Breast epithelium (tissue), 4 donors: ENCODE data around the gene SELENOT. TPM values are rescaled to one million over a fixed set of nuclear protein-coding genes. Genes with fewer than 3 reads are reported as not detected.

ENCODE experiments used
- DNase-seq, 2 donors: peaks; one replicate each; pipeline ENCODE4 v3.0.0-alpha.2; 2019; ENCODE audit warnings: low spot score in 2 of 2
- H3K27ac ChIP-seq, 2 donors: fragments of 200-600 bp; sonication (generic) in 1 of 2; one replicate each; pipeline ENCODE4 v1.5.1; 2016 to 2019; ENCODE audit warnings: mild to moderate bottlenecking in 1 of 2
- H3K27me3 ChIP-seq, 2 donors: fragments of 200-600 bp; sonication (generic) in 1 of 2; one replicate each; pipeline versions ENCODE4 v1.5.1 to v1.6.0; 2017 to 2019; ENCODE audit warnings: control low read depth in 1 of 2, mild to moderate bottlenecking in 1 of 2
- H3K36me3 ChIP-seq: fragments of 200-600 bp; one replicate; pipeline ENCODE4 v1.5.1; 2019
- H3K4me1 ChIP-seq, 2 donors: fragments of 200-600 bp; sonication (generic); one replicate each; pipeline ENCODE4 v1.5.1; 2016 to 2019; ENCODE audit warnings: control low read depth in 1 of 2
- H3K4me3 ChIP-seq, 3 donors: fragments of 200-600 bp; sonication (generic); 1 replicate in 2 of 3; 2 replicates in 1 of 3; pipeline ENCODE4 v1.5.1; 2016 to 2019; ENCODE audit warnings: mild to moderate bottlenecking in 3 of 3, moderate library complexity in 2 of 3
- H3K9me3 ChIP-seq, 2 donors: fragments of 200-600 bp; sonication (generic) in 1 of 2; one replicate each; pipeline ENCODE4 v1.5.1; 2016 to 2019; ENCODE audit warnings: control low read depth in 1 of 2
- CTCF ChIP-seq, 3 donors: fragments of 450-650 bp; IDR thresholded peaks; one replicate each; pipeline ENCODE4 v1.5.1; 2016 to 2017; ENCODE audit warnings: antibody characterized with exemption in 3 of 3, mild to moderate bottlenecking in 3 of 3, moderate library complexity in 3 of 3
- POLR2A ChIP-seq: fragments of 450-650 bp; IDR thresholded peaks from one replicate; pipeline ENCODE4 v1.6.1; 2016; ENCODE audit warnings: antibody characterized with exemption, mild to moderate bottlenecking, moderate library complexity
- POLR2AphosphoS5 ChIP-seq, 3 donors: sonication (generic); formaldehyde crosslinking; IDR thresholded peaks; one replicate each; pipeline ENCODE4 v1.6.1; 2017; ENCODE audit warnings: antibody characterized with exemption in 3 of 3
- intact Hi-C: fragments of 100-400 bp; cut with DNase I; formaldehyde crosslinking; loops from one replicate; pipeline ENCODE4 v1.15.1; 2023; ENCODE audit warnings: low total_unique reads
- total RNA-seq, 3 donors: library from RNA; depleted of rRNA; stranded (reverse); fragments of >200 nt; gene quantifications; one replicate each; pipeline ENCODE4 v1.1.0, GENCODE V29; 2016

The SELENOT gene
- total RNA-seq, 3 donors from 2014 or later: 86.9 to 143 (median 127) TPM

GRCh38 chr3:150609988-150610387, 6.9 kb downstream of the SELENOT start:
- Histone ChIP-seq H3K27ac (no peak overlapping the region), H3K27me3 (no peaks in the 10 kb centered on the region), H3K36me3 (no peaks in the 10 kb centered on the region), H3K9me3 (no peaks in the 10 kb centered on the region), H3K4me3 (no peak overlapping the region), H3K4me1 (peaks cover 0 to 7% of the 10 kb centered on the region in 2 donors)
- TF ChIP-seq POLR2A: no peak
- no peak for TF ChIP-seq POLR2AphosphoS5 (IDR thresholded peaks at IDR 0.05)
- no peak for TF ChIP-seq CTCF (IDR thresholded peaks at IDR 0.05)
- no peak for DNase-seq
- intact Hi-C loops: loop anchor here (5.0 kb wide), 1 partner anchor 812 kb away; no protein-coding TSS in a partner anchor

- Histone ChIP-seq H3K4me1 (peaks cover 0 to 7% of the 10 kb centered on the region in 2 donors), H3K4me3 (no peak overlapping the region), H3K9me3 (no peaks in the 10 kb centered on the region), H3K36me3 (no peaks in the 10 kb centered on the region), H3K27ac (no peak overlapping the region), H3K27me3 (no peaks in the 10 kb centered on the region)
- DNase-seq: no peak
- intact Hi-C loops: loop anchor here (5.0 kb wide), 1 partner anchor 812 kb away; no protein-coding TSS in a partner anchor
- TF ChIP-seq POLR2AphosphoS5 (IDR thresholded peaks at IDR 0.05) (no peak), CTCF (IDR thresholded peaks at IDR 0.05) (no peak), POLR2A (no peak)
These were observed 7.7 kb downstream of the SELENOT start for GRCh38 chr3:150610785-150611184.

- H3K27ac ChIP-seq: no peak overlapping the region
- H3K4me1 ChIP-seq: peaks cover 0 to 7% of the 10 kb centered on the region in 2 donors
- H3K36me3 ChIP-seq: no peaks in the 10 kb centered on the region
- no peak for TF ChIP-seq CTCF (IDR thresholded peaks at IDR 0.05)
- TF ChIP-seq POLR2AphosphoS5 (IDR thresholded peaks at IDR 0.05): no peak
- TF ChIP-seq POLR2A: no peak
- no peak for DNase-seq
- H3K9me3 ChIP-seq: no peaks in the 10 kb centered on the region
- H3K4me3 ChIP-seq: no peak overlapping the region
- intact Hi-C loops: loop anchor here (5.0 kb wide), 1 partner anchor 811 kb away; no protein-coding TSS in a partner anchor
- H3K27me3 ChIP-seq: no peaks in the 10 kb centered on the region
These were observed 8.5 kb downstream of the SELENOT start for GRCh38 chr3:150611666-150612065.

- no peak for TF ChIP-seq CTCF (IDR thresholded peaks at IDR 0.05)
- TF ChIP-seq POLR2A: no peak
- TF ChIP-seq POLR2AphosphoS5 (IDR thresholded peaks at IDR 0.05): no peak
- DNase-seq: no peak
- H3K4me3 ChIP-seq: no peak overlapping the region
- intact Hi-C loops: loop anchor here (5.0 kb wide), 1 partner anchor 810 kb away; no protein-coding TSS in a partner anchor
- H3K27me3 ChIP-seq: no peaks in the 10 kb centered on the region
- H3K4me1 ChIP-seq: peaks cover 0 to 2% of the 10 kb centered on the region in 2 donors
- no peaks in the 10 kb centered on the region for H3K9me3 ChIP-seq
- H3K36me3 ChIP-seq: no peaks in the 10 kb centered on the region
- no peak overlapping the region for H3K27ac ChIP-seq
These were observed 9.4 kb downstream of the SELENOT start for GRCh38 chr3:150612494-150612893.

- Histone ChIP-seq H3K9me3 (no peaks in the 10 kb centered on the region), H3K27me3 (no peaks in the 10 kb centered on the region), H3K27ac (no peak overlapping the region), H3K36me3 (no peaks in the 10 kb centered on the region), H3K4me1 (no peaks in the 10 kb centered on the region), H3K4me3 (no peak overlapping the region)
- DNase-seq: no peak
- TF ChIP-seq POLR2A (no peak), POLR2AphosphoS5 (IDR thresholded peaks at IDR 0.05) (no peak), CTCF (IDR thresholded peaks at IDR 0.05) (no peak)
- intact Hi-C loops: loop anchor here (5.0 kb wide), 1 partner anchor 809 kb away; no protein-coding TSS in a partner anchor
These were observed 9.9 kb downstream of the SELENOT start for GRCh38 chr3:150613034-150613433.
